ENCODE measurements around the gene CBX4.

DNA sequence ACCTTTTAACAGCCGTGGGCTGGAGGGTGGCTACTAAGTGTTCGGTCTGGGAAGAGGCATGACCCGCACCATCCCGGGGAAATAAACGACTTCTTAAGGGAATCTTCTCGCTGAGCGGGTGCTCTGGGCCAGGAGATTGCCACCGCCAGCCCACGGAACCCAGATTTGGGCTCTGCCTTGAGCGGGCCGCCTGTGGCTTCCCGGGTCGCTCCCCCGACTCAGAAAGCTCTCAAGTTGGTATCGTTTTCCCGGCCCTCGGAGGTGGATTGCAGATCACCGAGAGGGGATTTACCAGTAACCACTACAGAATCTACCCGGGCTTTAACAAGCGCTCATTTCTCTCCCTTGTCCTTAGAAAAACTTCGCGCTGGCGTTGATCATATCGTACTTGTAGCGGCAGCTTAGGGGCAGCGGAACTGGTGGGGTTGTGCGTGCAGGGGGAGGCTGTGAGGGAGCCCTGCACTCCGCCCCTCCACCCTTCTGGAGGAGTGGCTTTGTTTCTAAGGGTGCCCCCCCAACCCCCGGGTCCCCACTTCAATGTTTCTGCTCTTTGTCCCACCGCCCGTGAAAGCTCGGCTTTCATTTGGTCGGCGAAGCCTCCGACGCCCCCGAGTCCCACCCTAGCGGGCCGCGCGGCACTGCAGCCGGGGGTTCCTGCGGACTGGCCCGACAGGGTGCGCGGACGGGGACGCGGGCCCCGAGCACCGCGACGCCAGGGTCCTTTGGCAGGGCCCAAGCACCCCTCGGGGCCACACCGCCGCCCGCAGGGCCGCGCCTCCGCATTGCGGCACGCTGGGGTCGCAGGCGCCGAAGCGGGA lies 3.6 kb upstream of the CBX4 start:
- TF ChIP-seq, protein P1, sequence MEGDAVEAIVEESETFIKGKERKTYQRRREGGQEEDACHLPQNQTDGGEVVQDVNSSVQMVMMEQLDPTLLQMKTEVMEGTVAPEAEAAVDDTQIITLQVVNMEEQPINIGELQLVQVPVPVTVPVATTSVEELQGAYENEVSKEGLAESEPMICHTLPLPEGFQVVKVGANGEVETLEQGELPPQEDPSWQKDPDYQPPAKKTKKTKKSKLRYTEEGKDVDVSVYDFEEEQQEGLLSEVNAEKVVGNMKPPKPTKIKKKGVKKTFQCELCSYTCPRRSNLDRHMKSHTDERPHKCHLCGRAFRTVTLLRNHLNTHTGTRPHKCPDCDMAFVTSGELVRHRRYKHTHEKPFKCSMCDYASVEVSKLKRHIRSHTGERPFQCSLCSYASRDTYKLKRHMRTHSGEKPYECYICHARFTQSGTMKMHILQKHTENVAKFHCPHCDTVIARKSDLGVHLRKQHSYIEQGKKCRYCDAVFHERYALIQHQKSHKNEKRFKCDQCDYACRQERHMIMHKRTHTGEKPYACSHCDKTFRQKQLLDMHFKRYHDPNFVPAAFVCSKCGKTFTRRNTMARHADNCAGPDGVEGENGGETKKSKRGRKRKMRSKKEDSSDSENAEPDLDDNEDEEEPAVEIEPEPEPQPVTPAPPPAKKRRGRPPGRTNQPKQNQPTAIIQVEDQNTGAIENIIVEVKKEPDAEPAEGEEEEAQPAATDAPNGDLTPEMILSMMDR (IDR thresholded peaks at IDR 0.05): peak in 1 of 4 experiments; percentile 14
- TF ChIP-seq POLR2A (IDR thresholded peaks at IDR 0.05): no peak
- no peak for TF ChIP-seq POLR2AphosphoS5 (IDR thresholded peaks at IDR 0.05)
- no peak for TF ChIP-seq EP300 (IDR thresholded peaks at IDR 0.05)

Measured in gastroesophageal sphincter (tissue), 3 donors.